Measurements from ENCODE around the gene FOS. TPM values are rescaled to one million over a fixed set of nuclear protein-coding genes. Genes with fewer than 3 reads are reported as not detected.

Gene FOS
- total and polyA plus RNA-seq, 2 of the 13 experiments (the other 11 are each of a cell fraction or from before 2014, with no cell fraction given) = 15.9 to 24.2 TPM

- TF ChIP-seq HDAC2 (CRISPR knock-in tag; IDR thresholded peaks at IDR 0.05) (no peak), MEIS2 (CRISPR knock-in tag; IDR thresholded peaks at IDR 0.05) (no peak), ZNF263 (CRISPR knock-in tag; IDR thresholded peaks at IDR 0.05) (no peak), ATF7 (IDR thresholded peaks at IDR 0.05) (no peak), ATF7 (CRISPR knock-in tag; IDR thresholded peaks at IDR 0.05) (no peak)
These were observed 20.9 kb downstream of the FOS start (continued) for GRCh38 chr14:75299576-75299975.

- Histone ChIP-seq H3K4me1 (ENCODE audit: insufficient read depth, low read length) (peaks cover 49% of the 10 kb centered on the region), H3K27ac (ENCODE audit: extremely low read length, insufficient read depth, low read length) (no peak overlapping the region), H3K9ac (ENCODE audit: insufficient read depth, low read depth, low read length) (no peak overlapping the region), H3K79me2 (ENCODE audit: insufficient read depth, low read length) (no peaks in the 10 kb centered on the region), H2AFZ (ENCODE audit: low read length) (no peak overlapping the region), H3K36me3 (replicated peaks in 1 of 2; ENCODE audit: control insufficient read depth in 1 of 2, insufficient read depth in 2 of 2, low read length in 2 of 2) (no peaks in the 10 kb centered on the region), H3K4me2 (ENCODE audit: low read depth, low read length) (peak overlapping the region; percentile 51), H4K20me1 (ENCODE audit: insufficient read depth, low read length) (no peaks in the 10 kb centered on the region), H3K4me3 (replicated peaks in 1 of 3; ENCODE audit: insufficient read depth in 1 of 3, low read depth in 2 of 3, low read length in 3 of 3) (peak overlapping the region in 1 of 3 experiments; percentile 29; a peak in 2 of 6 replicates), H3K9me3 (ENCODE audit: low read length) (no peaks in the 10 kb centered on the region), H3K27me3 (ENCODE audit: control insufficient read depth in 1 of 2, insufficient read depth in 2 of 2, low read length in 2 of 2) (peaks cover 0 to 6% of the 10 kb centered on the region in 2 experiments; a peak in 1 of 5 replicates)
- BruUV-seq (replicated peaks) = no TSS peak
- ChIA-PET POLR2A (interaction anchor here (0.6 to 1.6 kb wide), 4 partner anchors 127 to 1504 kb away, joined by 3 to 6 read pairs (median 3); partner anchors contain the start of gene NEK9), CTCF (ENCODE audit: low intra/inter-chr PET ratio, low total read pairs) (interaction anchor here (4.0 kb wide), 1 partner anchor 169 kb away, joined by 40 read pairs; no protein-coding TSS in a partner anchor)
- ATAC-seq (no peak; the same call in 2 of the 3 replicates), FAIRE-seq (no peak), DNase-seq (ENCODE audit: low spot score) (no peak)
- intact Hi-C loops (cut with micrococcal nuclease; ENCODE audit: unreplicated experiment) (no loop called here), in situ Hi-C loops (cut with HindIII; ENCODE audit: extremely low pct_ligation_motif_present, low pct_unique_long_range_greater_than_20kb) (no loop called here)
- 18% methylated on average over 9 of the region's 9 CpGs for WGBS (ENCODE audit: low lambda C conversion rate)
- no peak for TF ChIP-seq SOX6 (IDR thresholded peaks at IDR 0.05)
- peak; percentile 16; the same call in 1 of the 2 replicates for TF ChIP-seq SOX6 (CRISPR knock-in tag; IDR thresholded peaks at IDR 0.05)
- TF ChIP-seq ETV5 (CRISPR knock-in tag; IDR thresholded peaks at IDR 0.05; ENCODE audit: borderline replicate concordance) = peak; percentile 17; the same call in 1 of the 2 replicates
- TF ChIP-seq HINFP (CRISPR knock-in tag; IDR thresholded peaks at IDR 0.05; ENCODE audit: low read depth) = no peak
- no peak for TF ChIP-seq STAT5B (CRISPR knock-in tag; IDR thresholded peaks at IDR 0.05)
- no peak for TF ChIP-seq NR2C2 (CRISPR knock-in tag; IDR thresholded peaks at IDR 0.05; ENCODE audit: borderline replicate concordance)
- no peak for TF ChIP-seq TBP (CRISPR knock-in tag; IDR thresholded peaks at IDR 0.05)
- no peak for TF ChIP-seq ATF5 (CRISPR knock-in tag; IDR thresholded peaks at IDR 0.05; ENCODE audit: low read depth)
- no peak for TF ChIP-seq ZNF33B (CRISPR knock-in tag; IDR thresholded peaks at IDR 0.05)
- no peak for TF ChIP-seq AKAP8 (CRISPR knock-in tag; IDR thresholded peaks at IDR 0.05)
- TF ChIP-seq ZNF496 (CRISPR knock-in tag; IDR thresholded peaks at IDR 0.05; ENCODE audit: insufficient replicate concordance) = no peak
- TF ChIP-seq MEF2D (CRISPR knock-in tag; IDR thresholded peaks at IDR 0.05) = no peak
- TF ChIP-seq SMYD3 (CRISPR knock-in tag; IDR thresholded peaks at IDR 0.05) = no peak
- peak; percentile 56; the same call in 1 of the 2 replicates for TF ChIP-seq ZNF121 (CRISPR knock-in tag; IDR thresholded peaks at IDR 0.05)
- TF ChIP-seq ZNF550 (CRISPR knock-in tag; IDR thresholded peaks at IDR 0.05; ENCODE audit: borderline replicate concordance) = no peak
- TF ChIP-seq ZNF605 (CRISPR knock-in tag; IDR thresholded peaks at IDR 0.05) = no peak
- TF ChIP-seq ZNF451 (CRISPR knock-in tag; IDR thresholded peaks at IDR 0.05) = no peak
- TF ChIP-seq ZNF747 (CRISPR knock-in tag; IDR thresholded peaks at IDR 0.05; ENCODE audit: borderline replicate concordance) = no peak
- no peak for TF ChIP-seq NCOA5 (CRISPR knock-in tag; IDR thresholded peaks at IDR 0.05)
- TF ChIP-seq CCAR2 (optimal IDR thresholded peaks at IDR 0.05; ENCODE audit: low read depth, low read length) = no peak
These were observed 23.2 kb downstream of the FOS start for GRCh38 chr14:75301666-75302325.
